Nucleus accumbens (tissue), 56 donors: ENCODE measurements around the gene TBCD.
A peak's percentile ranks its signal among the peaks of the same experiment; 100 is the strongest.

Source experiments
- DNase-seq, 56 donors: peaks; one replicate each; lab custom pipeline; 2025; lab: John Stamatoyannopoulos, UW

Gene TBCD

GRCh38 chr17:82825540-82826124, 73.8 kb downstream of the TBCD start:
- DNase-seq = no peak

- no peak for DNase-seq
These were observed 74.3 kb downstream of the TBCD start for GRCh38 chr17:82826211-82826610.

- no peak for DNase-seq
These were observed 75.1 kb downstream of the TBCD start for GRCh38 chr17:82826956-82827355.

GRCh38 chr17:82828875-82829487, 77.1 kb downstream of the TBCD start:
- DNase-seq = no peak

- peak in 5 of 56 donors; percentile 12 to 38 (median 21) for DNase-seq
These were observed 78.4 kb downstream of the TBCD start for GRCh38 chr17:82830249-82830661.

- no peak for DNase-seq
These were observed 79.4 kb downstream of the TBCD start for GRCh38 chr17:82831041-82831817.

GRCh38 chr17:82831818-82832200, 79.9 kb downstream of the TBCD start:
- no peak for DNase-seq

- DNase-seq = no peak
These were observed 80.5 kb downstream of the TBCD start for GRCh38 chr17:82832411-82832810.

GRCh38 chr17:82832881-82833475, 81.1 kb downstream of the TBCD start:
- DNase-seq = no peak

- DNase-seq = no peak
These were observed 83.3 kb downstream of the TBCD start for GRCh38 chr17:82835122-82835521.

- DNase-seq = no peak
These were observed 84.1 kb downstream of the TBCD start for GRCh38 chr17:82835766-82836512.

GRCh38 chr17:82836823-82837357, 85.0 kb downstream of the TBCD start:
- DNase-seq = no peak

- no peak for DNase-seq
These were observed 85.9 kb downstream of the TBCD start for GRCh38 chr17:82837586-82838320.

GRCh38 chr17:82838386-82839063, 86.7 kb downstream of the TBCD start:
- DNase-seq = no peak

GRCh38 chr17:82839617-82840292, 87.9 kb downstream of the TBCD start, which contains the start of gene ZNF750:
TSS of gene ZNF750 (minus strand) at chr17:82840022. CDS start at chr17:82832454, 7,568 bp downstream.
- DNase-seq = no peak

- no peak for DNase-seq
These were observed 88.6 kb downstream of the TBCD start for GRCh38 chr17:82840431-82840831.

GRCh38 chr17:82841921-82842596, 90.2 kb downstream of the TBCD start:
- no peak for DNase-seq
